ENCODE results near the gene PRICKLE4. TPM values are rescaled to one million over a fixed set of nuclear protein-coding genes. Genes with fewer than 3 reads are reported as not detected.

PRICKLE4 gene
- total and polyA plus RNA-seq, 2 donors, result 3.1 to 3.7 TPM

GRCh38 chr6:41771058-41771983 lies 9.3 kb upstream of the PRICKLE4 start:
- H3K4me3 ChIP-seq (ENCODE audit: low read depth, low read length), result no peak overlapping the region
- H3K27ac ChIP-seq (ENCODE audit: low read depth), result no peak overlapping the region
- H3K36me3 ChIP-seq (ENCODE audit: insufficient read depth), result peaks cover 6% of the 10 kb centered on the region
- H3K4me1 ChIP-seq (ENCODE audit: insufficient read depth), result no peaks in the 10 kb centered on the region
- 91% methylated on average over 29 of the region's 29 CpGs for WGBS
- DNase-seq (ENCODE audit: extremely low spot score), result no peak

- H3K27ac ChIP-seq (ENCODE audit: low read depth), result no peak overlapping the region
- WGBS, result 84% methylated on average over 3 of the region's 3 CpGs
- no peak for DNase-seq (ENCODE audit: extremely low spot score)
- no peaks in the 10 kb centered on the region for H3K4me1 ChIP-seq (ENCODE audit: insufficient read depth)
- H3K36me3 ChIP-seq (ENCODE audit: insufficient read depth), result peaks cover 6% of the 10 kb centered on the region
- no peak overlapping the region for H3K4me3 ChIP-seq (ENCODE audit: low read depth, low read length)
Observed at GRCh38 chr6:41774841-41775240, 5.7 kb upstream of the PRICKLE4 start.

- H3K36me3 ChIP-seq (ENCODE audit: insufficient read depth), result peaks cover 6% of the 10 kb centered on the region
- H3K4me3 ChIP-seq (ENCODE audit: low read depth, low read length), result no peak overlapping the region
- WGBS, result 91% methylated on average over 13 of the region's 13 CpGs
- no peaks in the 10 kb centered on the region for H3K4me1 ChIP-seq (ENCODE audit: insufficient read depth)
- no peak overlapping the region for H3K27ac ChIP-seq (ENCODE audit: low read depth)
- DNase-seq (ENCODE audit: extremely low spot score), result no peak
Observed at GRCh38 chr6:41775293-41775882, 5.2 kb upstream of the PRICKLE4 start.

GRCh38 chr6:41777551-41778285 lies 2.9 kb upstream of the PRICKLE4 start:
- Histone ChIP-seq H3K27ac (ENCODE audit: low read depth) (no peak overlapping the region), H3K36me3 (ENCODE audit: insufficient read depth) (peaks cover 2% of the 10 kb centered on the region), H3K4me3 (ENCODE audit: low read depth, low read length) (no peak overlapping the region), H3K4me1 (ENCODE audit: insufficient read depth) (no peaks in the 10 kb centered on the region)
- 88% methylated on average over 5 of the region's 5 CpGs for WGBS
- no peak for DNase-seq (ENCODE audit: extremely low spot score)

GRCh38 chr6:41778895-41779294 lies 1.7 kb upstream of the PRICKLE4 start:
- WGBS, result 38% methylated on average over 6 of the region's 6 CpGs
- no peak overlapping the region for H3K27ac ChIP-seq (ENCODE audit: low read depth)
- peaks cover 2% of the 10 kb centered on the region for H3K36me3 ChIP-seq (ENCODE audit: insufficient read depth)
- no peaks in the 10 kb centered on the region for H3K4me1 ChIP-seq (ENCODE audit: insufficient read depth)
- H3K4me3 ChIP-seq (ENCODE audit: low read depth, low read length), result peak overlapping the region; percentile 75
- no peak for DNase-seq (ENCODE audit: extremely low spot score)

- no peaks in the 10 kb centered on the region for H3K4me1 ChIP-seq (ENCODE audit: insufficient read depth)
- no peaks in the 10 kb centered on the region for H3K36me3 ChIP-seq (ENCODE audit: insufficient read depth)
- H3K4me3 ChIP-seq (ENCODE audit: low read depth, low read length), result peak overlapping the region; percentile 75
- WGBS, result 2% methylated on average over 16 of the region's 16 CpGs
- H3K27ac ChIP-seq (ENCODE audit: low read depth), result no peak overlapping the region
- DNase-seq (ENCODE audit: extremely low spot score), result no peak
Observed at GRCh38 chr6:41779336-41779735, 1.2 kb upstream of the PRICKLE4 start.

- Histone ChIP-seq H3K27ac (ENCODE audit: low read depth) (peak within 1 kb of the TSS; percentile 65), H3K36me3 (ENCODE audit: insufficient read depth) (no peaks in the 10 kb centered on the region), H3K4me3 (ENCODE audit: low read depth, low read length) (peak within 1 kb of the TSS; percentile 75), H3K4me1 (ENCODE audit: insufficient read depth) (no peaks in the 10 kb centered on the region)
- WGBS, result under 1% methylated on average over 69 of the region's 73 CpGs
- peak; percentile 88 for DNase-seq (ENCODE audit: extremely low spot score)
Observed at GRCh38 chr6:41779788-41780550, 613 bp upstream of the PRICKLE4 start, which contains the start of gene FRS3. Gene FRS3 (minus strand): TSS chr6:41779900. CDS start chr6:41776987, 2,913 bp downstream.

GRCh38 chr6:41781366-41781730 lies 766 bp downstream of the PRICKLE4 start:
- Histone ChIP-seq H3K4me3 (ENCODE audit: low read depth, low read length) (no peak overlapping the region), H3K36me3 (ENCODE audit: insufficient read depth) (no peaks in the 10 kb centered on the region), H3K4me1 (ENCODE audit: insufficient read depth) (no peaks in the 10 kb centered on the region), H3K27ac (ENCODE audit: low read depth) (no peak overlapping the region)
- DNase-seq (ENCODE audit: extremely low spot score), result no peak
- 25% methylated on average over 3 of the region's 3 CpGs for WGBS

GRCh38 chr6:41783106-41783780 lies 2.7 kb downstream of the PRICKLE4 start:
- Histone ChIP-seq H3K4me3 (ENCODE audit: low read depth, low read length) (no peak overlapping the region), H3K36me3 (ENCODE audit: insufficient read depth) (no peaks in the 10 kb centered on the region), H3K4me1 (ENCODE audit: insufficient read depth) (no peaks in the 10 kb centered on the region), H3K27ac (ENCODE audit: low read depth) (no peak overlapping the region)
- 74% methylated on average over 6 of the region's 6 CpGs for WGBS
- no peak for DNase-seq (ENCODE audit: extremely low spot score)

- DNase-seq (ENCODE audit: extremely low spot score), result no peak
- H3K36me3 ChIP-seq (ENCODE audit: insufficient read depth), result no peaks in the 10 kb centered on the region
- no peaks in the 10 kb centered on the region for H3K4me1 ChIP-seq (ENCODE audit: insufficient read depth)
- no peak overlapping the region for H3K4me3 ChIP-seq (ENCODE audit: low read depth, low read length)
- H3K27ac ChIP-seq (ENCODE audit: low read depth), result peak overlapping the region; percentile 45
- WGBS, result 72% methylated on average over 5 of the region's 5 CpGs
Observed at GRCh38 chr6:41784581-41785171, 4.1 kb downstream of the PRICKLE4 start.

GRCh38 chr6:41785254-41785653 lies 4.7 kb downstream of the PRICKLE4 start:
- Histone ChIP-seq H3K27ac (ENCODE audit: low read depth) (no peak overlapping the region), H3K4me1 (ENCODE audit: insufficient read depth) (no peaks in the 10 kb centered on the region), H3K36me3 (ENCODE audit: insufficient read depth) (no peaks in the 10 kb centered on the region), H3K4me3 (ENCODE audit: low read depth, low read length) (no peak overlapping the region)
- 80% methylated on average over 11 of the region's 11 CpGs for WGBS
- no peak for DNase-seq (ENCODE audit: extremely low spot score)

- 15% methylated on average over 29 of the region's 29 CpGs for WGBS
- no peak for DNase-seq (ENCODE audit: extremely low spot score)
- no peak overlapping the region for H3K27ac ChIP-seq (ENCODE audit: low read depth)
- H3K36me3 ChIP-seq (ENCODE audit: insufficient read depth), result no peaks in the 10 kb centered on the region
- H3K4me1 ChIP-seq (ENCODE audit: insufficient read depth), result no peaks in the 10 kb centered on the region
- H3K4me3 ChIP-seq (ENCODE audit: low read depth, low read length), result peak overlapping the region; percentile 65
Observed at GRCh38 chr6:41785689-41786450, 5.3 kb downstream of the PRICKLE4 start.
